Neural cell (in vitro differentiated cells): ENCODE results near the gene C13orf46.

Source experiments
- EZH2 ChIP-seq: fragments of 200-600, 300-800 bp; shearing (Covaris generic), sonication (generic); IDR thresholded peaks from 2 replicates; pipeline ENCODE4 v1.6.1; 2014; ENCODE audit warnings: antibody characterized with exemption, low read length, borderline replicate concordance, mild to moderate bottlenecking; ENCODE audit not compliant: insufficient read depth, poor library complexity, severe bottlenecking
- POLR2AphosphoS5 ChIP-seq: IDR thresholded peaks from 2 replicates; pipeline ENCODE4 v1.6.1; 2012
- RAD21 ChIP-seq: fragments of 450-650 bp; conservative IDR thresholded peaks from 2 replicates; pipeline ENCODE4 v1.6.1; 2014; ENCODE audit warnings: antibody characterized with exemption, mild to moderate bottlenecking, moderate library complexity
- SMC3 ChIP-seq: fragments of 450-650 bp; conservative IDR thresholded peaks from 2 replicates; pipeline ENCODE4 v1.6.1; 2014; ENCODE audit warnings: antibody characterized with exemption, mild to moderate bottlenecking, moderate library complexity; ENCODE audit not compliant: poor library complexity
- TF ChIP-seq, protein P1 (sequence below): fragments of 450-650 bp; IDR thresholded peaks from 2 replicates; pipeline ENCODE4 v1.5.1; 2014; ENCODE audit warnings: antibody characterized with exemption, mild to moderate bottlenecking, moderate library complexity; ENCODE audit not compliant: poor library complexity, severe bottlenecking
- TF ChIP-seq, protein P2 (sequence below): IDR thresholded peaks from 2 replicates; pipeline ENCODE4 v1.6.1; 2012; ENCODE audit warnings: borderline replicate concordance

DNA sequence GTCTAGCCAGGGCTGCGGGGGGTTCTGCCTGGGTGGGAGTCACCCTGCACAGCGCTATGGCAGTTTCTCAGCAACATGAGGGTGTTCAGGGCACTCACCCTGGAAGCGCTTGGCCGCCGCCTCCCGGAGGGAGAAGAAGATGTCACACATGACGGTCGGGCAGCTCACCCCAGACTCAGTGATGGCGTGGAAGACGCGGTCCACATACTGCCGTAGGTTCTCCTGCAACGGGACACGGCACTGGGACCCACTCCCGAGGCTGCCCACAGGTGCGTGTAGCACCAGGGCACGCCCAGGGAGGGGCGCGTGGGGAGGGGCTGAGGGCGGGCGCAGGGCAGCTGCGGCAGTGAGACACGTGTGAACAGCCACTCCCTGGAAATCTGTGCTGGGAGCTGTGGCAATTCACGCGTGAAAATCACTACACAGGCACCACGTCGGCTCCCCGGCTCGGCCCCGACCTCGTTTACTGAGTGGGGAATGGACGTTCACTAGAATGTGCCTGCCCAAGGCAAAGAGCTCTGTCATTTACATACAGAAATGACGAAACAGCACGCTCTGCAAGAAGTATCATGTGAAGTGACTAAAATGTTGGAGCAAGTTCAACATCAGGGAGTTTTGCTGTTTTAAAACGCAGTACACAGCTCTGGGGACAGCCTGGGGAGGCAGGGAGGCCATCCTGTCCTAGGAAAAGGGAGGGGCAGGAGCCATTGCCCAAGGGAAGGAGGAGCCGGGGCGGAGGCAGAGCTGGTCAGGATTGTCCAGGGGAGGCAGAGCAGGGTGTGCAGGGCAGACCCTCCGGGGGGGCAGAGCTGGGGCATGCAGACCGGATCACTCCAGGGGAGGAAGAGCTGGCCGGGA lies 41.5 kb upstream of the C13orf46 start:
- TF ChIP-seq, protein P1, sequence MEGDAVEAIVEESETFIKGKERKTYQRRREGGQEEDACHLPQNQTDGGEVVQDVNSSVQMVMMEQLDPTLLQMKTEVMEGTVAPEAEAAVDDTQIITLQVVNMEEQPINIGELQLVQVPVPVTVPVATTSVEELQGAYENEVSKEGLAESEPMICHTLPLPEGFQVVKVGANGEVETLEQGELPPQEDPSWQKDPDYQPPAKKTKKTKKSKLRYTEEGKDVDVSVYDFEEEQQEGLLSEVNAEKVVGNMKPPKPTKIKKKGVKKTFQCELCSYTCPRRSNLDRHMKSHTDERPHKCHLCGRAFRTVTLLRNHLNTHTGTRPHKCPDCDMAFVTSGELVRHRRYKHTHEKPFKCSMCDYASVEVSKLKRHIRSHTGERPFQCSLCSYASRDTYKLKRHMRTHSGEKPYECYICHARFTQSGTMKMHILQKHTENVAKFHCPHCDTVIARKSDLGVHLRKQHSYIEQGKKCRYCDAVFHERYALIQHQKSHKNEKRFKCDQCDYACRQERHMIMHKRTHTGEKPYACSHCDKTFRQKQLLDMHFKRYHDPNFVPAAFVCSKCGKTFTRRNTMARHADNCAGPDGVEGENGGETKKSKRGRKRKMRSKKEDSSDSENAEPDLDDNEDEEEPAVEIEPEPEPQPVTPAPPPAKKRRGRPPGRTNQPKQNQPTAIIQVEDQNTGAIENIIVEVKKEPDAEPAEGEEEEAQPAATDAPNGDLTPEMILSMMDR, result no peak
- TF ChIP-seq EZH2 (no peak), POLR2AphosphoS5 (no peak), RAD21 (no peak), SMC3 (no peak)
- TF ChIP-seq, protein P2, sequence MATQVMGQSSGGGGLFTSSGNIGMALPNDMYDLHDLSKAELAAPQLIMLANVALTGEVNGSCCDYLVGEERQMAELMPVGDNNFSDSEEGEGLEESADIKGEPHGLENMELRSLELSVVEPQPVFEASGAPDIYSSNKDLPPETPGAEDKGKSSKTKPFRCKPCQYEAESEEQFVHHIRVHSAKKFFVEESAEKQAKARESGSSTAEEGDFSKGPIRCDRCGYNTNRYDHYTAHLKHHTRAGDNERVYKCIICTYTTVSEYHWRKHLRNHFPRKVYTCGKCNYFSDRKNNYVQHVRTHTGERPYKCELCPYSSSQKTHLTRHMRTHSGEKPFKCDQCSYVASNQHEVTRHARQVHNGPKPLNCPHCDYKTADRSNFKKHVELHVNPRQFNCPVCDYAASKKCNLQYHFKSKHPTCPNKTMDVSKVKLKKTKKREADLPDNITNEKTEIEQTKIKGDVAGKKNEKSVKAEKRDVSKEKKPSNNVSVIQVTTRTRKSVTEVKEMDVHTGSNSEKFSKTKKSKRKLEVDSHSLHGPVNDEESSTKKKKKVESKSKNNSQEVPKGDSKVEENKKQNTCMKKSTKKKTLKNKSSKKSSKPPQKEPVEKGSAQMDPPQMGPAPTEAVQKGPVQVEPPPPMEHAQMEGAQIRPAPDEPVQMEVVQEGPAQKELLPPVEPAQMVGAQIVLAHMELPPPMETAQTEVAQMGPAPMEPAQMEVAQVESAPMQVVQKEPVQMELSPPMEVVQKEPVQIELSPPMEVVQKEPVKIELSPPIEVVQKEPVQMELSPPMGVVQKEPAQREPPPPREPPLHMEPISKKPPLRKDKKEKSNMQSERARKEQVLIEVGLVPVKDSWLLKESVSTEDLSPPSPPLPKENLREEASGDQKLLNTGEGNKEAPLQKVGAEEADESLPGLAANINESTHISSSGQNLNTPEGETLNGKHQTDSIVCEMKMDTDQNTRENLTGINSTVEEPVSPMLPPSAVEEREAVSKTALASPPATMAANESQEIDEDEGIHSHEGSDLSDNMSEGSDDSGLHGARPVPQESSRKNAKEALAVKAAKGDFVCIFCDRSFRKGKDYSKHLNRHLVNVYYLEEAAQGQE, result no peak
